H1 (cell line): ENCODE measurements around the gene SCAI.

Source experiments
- CEBPB ChIP-seq: IDR thresholded peaks from 2 replicates; pipeline ENCODE4 v1.6.1; 2012; ENCODE audit warnings: low read depth, low read length
- CTCF ChIP-seq, 3 experiments: IDR thresholded peaks; 1 replicate in 2 of 3; 2 replicates in 1 of 3; pipeline versions ENCODE4 v1.5.1 to v1.6.1; 2011; ENCODE audit warnings: low read length in 3 of 3, mild to moderate bottlenecking in 3 of 3, inconsistent platforms in 2 of 3, low read depth in 1 of 3, moderate library complexity in 1 of 3; ENCODE audit not compliant: insufficient read depth in 1 of 3; ENCODE audit errors: control extremely low read depth in 1 of 3
- EGR1 ChIP-seq: IDR thresholded peaks from 2 replicates; pipeline ENCODE4 v1.6.1; 2011; ENCODE audit warnings: low read depth, low read length, borderline replicate concordance
- GTF2F1 ChIP-seq: IDR thresholded peaks from 2 replicates; pipeline ENCODE4 v1.6.1; 2012; ENCODE audit warnings: low read depth, low read length, improper control_type of control experiment, borderline replicate concordance
- POLR2A ChIP-seq, 2 experiments: IDR thresholded peaks; 1 replicate in 1 of 2; 2 replicates in 1 of 2; pipeline ENCODE4 v1.6.1; 2011; ENCODE audit warnings: low read depth in 2 of 2, low read length in 2 of 2, mild to moderate bottlenecking in 2 of 2; ENCODE audit errors: control extremely low read depth in 1 of 2
- POLR2AphosphoS5 ChIP-seq: IDR thresholded peaks from 2 replicates; pipeline ENCODE4 v1.6.1; 2011; ENCODE audit warnings: low read depth, low read length
- RFX5 ChIP-seq: IDR thresholded peaks from 2 replicates; pipeline ENCODE4 v1.6.1; 2011; ENCODE audit warnings: low read depth, low read length, improper control_type of control experiment, borderline replicate concordance
- SAP30 ChIP-seq: fragments of 300-600 bp; sonication (generic); IDR thresholded peaks from 2 replicates; pipeline ENCODE4 v1.7.1; 2012; ENCODE audit warnings: low read length, moderate library complexity, mild to moderate bottlenecking, inconsistent platforms; ENCODE audit not compliant: insufficient read depth, insufficient replicate concordance
- TAF1 ChIP-seq: IDR thresholded peaks from 2 replicates; pipeline ENCODE4 v1.6.1; 2011; ENCODE audit warnings: mild to moderate bottlenecking, low read depth, low read length
- TCF12 ChIP-seq: IDR thresholded peaks from 2 replicates; pipeline ENCODE4 v1.6.1; 2011; ENCODE audit warnings: low read depth, mild to moderate bottlenecking, low read length

- TF ChIP-seq CTCF (IDR thresholded peaks at IDR 0.05; ENCODE audit: control extremely low read depth in 1 of 3, insufficient read depth in 1 of 3, low read depth in 1 of 3, low read length in 3 of 3) (no peak), TAF1 (no peak), EGR1 (no peak), POLR2A (IDR thresholded peaks at IDR 0.05; ENCODE audit: control extremely low read depth in 1 of 2, low read depth in 2 of 2, low read length in 2 of 2) (no peak), POLR2AphosphoS5 (no peak), GTF2F1 (no peak), RFX5 (no peak), SAP30 (no peak), CEBPB (no peak), TCF12 (no peak)
Observed at GRCh38 chr9:125172031-125172755, 28.9 kb upstream of the SCAI start.
